Measurements from ENCODE around the gene THOC5.
"Not testable (repeated sequence)": the region's sequence is repeated elsewhere in the genome, so short reads cannot be mapped to it uniquely, and the experiment has no call there.

THOC5 gene

GRCh38 chr22:29510542-29510941 lies 43.0 kb downstream of the THOC5 start:
- no peak for DNase-seq (ENCODE audit: low read depth in 3 of 3)

- DNase-seq (ENCODE audit: low read depth in 3 of 3) = no peak
Measured at GRCh38 chr22:29509815-29510214, 43.7 kb downstream of the THOC5 start.

- no peak for DNase-seq (ENCODE audit: low read depth in 3 of 3)
Measured at GRCh38 chr22:29509298-29509697, 44.3 kb downstream of the THOC5 start.

GRCh38 chr22:29503811-29504372 lies 49.7 kb downstream of the THOC5 start:
- DNase-seq (ENCODE audit: low read depth in 3 of 3) = no peak

GRCh38 chr22:29499852-29500251 lies 53.7 kb downstream of the THOC5 start:
- DNase-seq (ENCODE audit: low read depth in 3 of 3) = no peak

GRCh38 chr22:29493636-29494035 lies 59.9 kb downstream of the THOC5 start:
- no peak for DNase-seq (ENCODE audit: low read depth in 3 of 3)

GRCh38 chr22:29491012-29491411 lies 62.5 kb downstream of the THOC5 start:
- no peak for DNase-seq (ENCODE audit: low read depth in 3 of 3)

- not testable (repeated sequence) for DNase-seq (ENCODE audit: low read depth in 3 of 3)
Measured at GRCh38 chr22:29489127-29489780, 64.3 kb downstream of the THOC5 start.

GRCh38 chr22:29487426-29487986 lies 66.1 kb downstream of the THOC5 start:
- DNase-seq (ENCODE audit: low read depth in 3 of 3) = no peak

- no peak for DNase-seq (ENCODE audit: low read depth in 3 of 3)
Measured at GRCh38 chr22:29485448-29485847, 68.1 kb downstream of the THOC5 start.

- DNase-seq (ENCODE audit: low read depth in 3 of 3) = no peak
Measured at GRCh38 chr22:29484642-29485041, 68.9 kb downstream of the THOC5 start.

GRCh38 chr22:29483254-29483653 lies 70.3 kb downstream of the THOC5 start:
- DNase-seq (ENCODE audit: low read depth in 3 of 3) = no peak

GRCh38 chr22:29482726-29483125 lies 70.8 kb downstream of the THOC5 start:
- no peak for DNase-seq (ENCODE audit: low read depth in 3 of 3)

GRCh38 chr22:29482253-29482652 lies 71.3 kb downstream of the THOC5 start:
- no peak for DNase-seq (ENCODE audit: low read depth in 3 of 3)

GRCh38 chr22:29481265-29482000 lies 72.1 kb downstream of the THOC5 start:
- DNase-seq (ENCODE audit: low read depth in 3 of 3) = no peak

- DNase-seq (ENCODE audit: low read depth in 3 of 3) = no peak
Measured at GRCh38 chr22:29480512-29481264, 72.9 kb downstream of the THOC5 start.

- no peak for DNase-seq (ENCODE audit: low read depth in 3 of 3)
Measured at GRCh38 chr22:29480262-29480511, 73.4 kb downstream of the THOC5 start.

- DNase-seq (ENCODE audit: low read depth in 3 of 3) = no peak
Measured at GRCh38 chr22:29479417-29480261, 73.9 kb downstream of the THOC5 start, which contains the start of gene NEFH. TSS of gene NEFH (plus strand) at chr22:29480218. CDS start at chr22:29480263, 45 bp downstream.

- no peak for DNase-seq (ENCODE audit: low read depth in 3 of 3)
Measured at GRCh38 chr22:29478326-29479276, 75.0 kb downstream of the THOC5 start.

- DNase-seq (ENCODE audit: low read depth in 3 of 3) = no peak
Measured at GRCh38 chr22:29477723-29478318, 75.7 kb downstream of the THOC5 start.

Data from stimulated activated CD4-positive, alpha-beta T cell treated with anti-CD3 and anti-CD28 coated beads, TNF-alpha, amount 100 ng/mL, for 4 hours (primary cell).